ENCODE data around the gene CCR5AS.
"Not testable (repeated sequence)": the region's sequence is repeated elsewhere in the genome, so short reads cannot be mapped to it uniquely, and the experiment has no call there.

The CCR5AS gene

GRCh38 chr3:46440531-46441294 is 33.8 kb upstream of the CCR5AS start:
- peak; percentile 9 to 43 (median 25) for DNase-seq
- peaks cover 15 to 20% of the 10 kb centered on the region in 2 donors for H3K4me1 Mint-ChIP-seq (ENCODE audit: low read depth in 2 of 2)
- H3K27ac Mint-ChIP-seq: peak overlapping the region; percentile 36 to 71
- ATAC-seq (replicated peaks): peak; percentile 98
- H3K9me3 Mint-ChIP-seq: no peaks in the 10 kb centered on the region
- no peaks in the 10 kb centered on the region for H3K27me3 Mint-ChIP-seq
- H3K4me3 Mint-ChIP-seq: peak overlapping the region in 1 of 2 donors; percentile 1
- peaks cover 4% of the 10 kb centered on the region for H3K36me3 Mint-ChIP-seq (ENCODE audit: insufficient read depth)

- Mint-ChIP-seq H3K36me3 (ENCODE audit: insufficient read depth) (peaks cover 4% of the 10 kb centered on the region), H3K4me1 (ENCODE audit: low read depth in 2 of 2) (peaks cover 15 to 20% of the 10 kb centered on the region in 2 donors), H3K27ac (no peak overlapping the region), H3K27me3 (no peaks in the 10 kb centered on the region), H3K9me3 (no peaks in the 10 kb centered on the region), H3K4me3 (no peak overlapping the region)
- DNase-seq: no peak
- no peak for ATAC-seq (replicated peaks)
Measured at GRCh38 chr3:46438831-46439230, 32.0 kb upstream of the CCR5AS start.

- Mint-ChIP-seq H3K27me3 (peaks cover 0 to 3% of the 10 kb centered on the region in 2 donors), H3K9me3 (peaks cover 6 to 8% of the 10 kb centered on the region in 2 donors), H3K36me3 (ENCODE audit: insufficient read depth) (peaks cover 2% of the 10 kb centered on the region), H3K27ac (no peak overlapping the region), H3K4me1 (ENCODE audit: low read depth in 2 of 2) (peaks cover 3 to 4% of the 10 kb centered on the region in 2 donors), H3K4me3 (no peak overlapping the region)
- DNase-seq: no peak
- ATAC-seq (replicated peaks): no peak
Measured at GRCh38 chr3:46435081-46435726, 28.3 kb upstream of the CCR5AS start.

- H3K4me3 Mint-ChIP-seq: no peak overlapping the region
- ATAC-seq (replicated peaks) (no peak), DNase-seq (no peak)
- peak overlapping the region in 1 of 2 donors; percentile 52 for H3K27ac Mint-ChIP-seq
- peaks cover 2% of the 10 kb centered on the region for H3K36me3 Mint-ChIP-seq (ENCODE audit: insufficient read depth)
- peaks cover 3 to 4% of the 10 kb centered on the region in 2 donors for H3K4me1 Mint-ChIP-seq (ENCODE audit: low read depth in 2 of 2)
- peaks cover 6 to 8% of the 10 kb centered on the region in 2 donors for H3K9me3 Mint-ChIP-seq
- H3K27me3 Mint-ChIP-seq: peaks cover 0 to 8% of the 10 kb centered on the region in 2 donors
Measured at GRCh38 chr3:46433841-46434240, 27.0 kb upstream of the CCR5AS start.

GRCh38 chr3:46433118-46433517 is 26.3 kb upstream of the CCR5AS start:
- not testable (repeated sequence) for H3K4me3 Mint-ChIP-seq; H3K27me3 Mint-ChIP-seq; H3K27ac Mint-ChIP-seq; H3K9me3 Mint-ChIP-seq; H3K4me1 Mint-ChIP-seq (ENCODE audit: low read depth in 2 of 2); ATAC-seq (replicated peaks); H3K36me3 Mint-ChIP-seq (ENCODE audit: insufficient read depth); DNase-seq

GRCh38 chr3:46431905-46432304 is 25.0 kb upstream of the CCR5AS start:
- not testable (repeated sequence) for H3K4me1 Mint-ChIP-seq (ENCODE audit: low read depth in 2 of 2); H3K4me3 Mint-ChIP-seq; H3K9me3 Mint-ChIP-seq; H3K36me3 Mint-ChIP-seq (ENCODE audit: insufficient read depth); H3K27me3 Mint-ChIP-seq; H3K27ac Mint-ChIP-seq; ATAC-seq (replicated peaks); DNase-seq

- H3K4me1 Mint-ChIP-seq (ENCODE audit: low read depth in 2 of 2): peaks cover 8 to 14% of the 10 kb centered on the region in 2 donors
- H3K9me3 Mint-ChIP-seq; H3K27me3 Mint-ChIP-seq; ATAC-seq (replicated peaks); DNase-seq; H3K27ac Mint-ChIP-seq; H3K4me3 Mint-ChIP-seq; H3K36me3 Mint-ChIP-seq (ENCODE audit: insufficient read depth): not testable (repeated sequence)
Measured at GRCh38 chr3:46430879-46431278, 24.0 kb upstream of the CCR5AS start.

GRCh38 chr3:46429671-46430070 is 22.8 kb upstream of the CCR5AS start:
- peaks cover 0 to 8% of the 10 kb centered on the region in 2 donors for H3K27me3 Mint-ChIP-seq
- H3K4me1 Mint-ChIP-seq (ENCODE audit: low read depth in 2 of 2): peaks cover 8 to 14% of the 10 kb centered on the region in 2 donors
- H3K36me3 Mint-ChIP-seq (ENCODE audit: insufficient read depth): peaks cover 2% of the 10 kb centered on the region
- DNase-seq: no peak
- no peak for ATAC-seq (replicated peaks)
- H3K27ac Mint-ChIP-seq: no peak overlapping the region
- no peak overlapping the region for H3K4me3 Mint-ChIP-seq
- peaks cover 6 to 8% of the 10 kb centered on the region in 2 donors for H3K9me3 Mint-ChIP-seq

- H3K9me3 Mint-ChIP-seq: peaks cover 6 to 8% of the 10 kb centered on the region in 2 donors
Measured at GRCh38 chr3:46429250-46429649, 22.4 kb upstream of the CCR5AS start.

GRCh38 chr3:46427916-46428833 is 21.3 kb upstream of the CCR5AS start:
- no peak for DNase-seq
- H3K4me3 Mint-ChIP-seq: no peak overlapping the region
- H3K27me3 Mint-ChIP-seq: peaks cover 0 to 8% of the 10 kb centered on the region in 2 donors
- no peak for ATAC-seq (replicated peaks)
- peaks cover 6 to 10% of the 10 kb centered on the region in 2 donors for H3K4me1 Mint-ChIP-seq (ENCODE audit: low read depth in 2 of 2)
- peaks cover 2% of the 10 kb centered on the region for H3K36me3 Mint-ChIP-seq (ENCODE audit: insufficient read depth)
- H3K9me3 Mint-ChIP-seq: peaks cover 6 to 8% of the 10 kb centered on the region in 2 donors
- H3K27ac Mint-ChIP-seq: no peak overlapping the region

More at GRCh38 chr3:46429250-46429649, 22.4 kb upstream of the CCR5AS start:
- Mint-ChIP-seq H3K27ac (no peak overlapping the region), H3K4me1 (ENCODE audit: low read depth in 2 of 2) (peaks cover 8 to 14% of the 10 kb centered on the region in 2 donors), H3K36me3 (ENCODE audit: insufficient read depth) (peaks cover 2% of the 10 kb centered on the region), H3K27me3 (peaks cover 0 to 8% of the 10 kb centered on the region in 2 donors), H3K4me3 (no peak overlapping the region)
- no peak for ATAC-seq (replicated peaks)
- DNase-seq: no peak

GRCh38 chr3:46427404-46427803 is 20.5 kb upstream of the CCR5AS start:
- H3K36me3 Mint-ChIP-seq (ENCODE audit: insufficient read depth); H3K9me3 Mint-ChIP-seq; ATAC-seq (replicated peaks); H3K4me3 Mint-ChIP-seq; H3K27ac Mint-ChIP-seq; H3K27me3 Mint-ChIP-seq; DNase-seq: not testable (repeated sequence)
- H3K4me1 Mint-ChIP-seq (ENCODE audit: low read depth in 2 of 2): peaks cover 5 to 10% of the 10 kb centered on the region in 2 donors

- H3K9me3 Mint-ChIP-seq; DNase-seq; H3K27ac Mint-ChIP-seq; H3K36me3 Mint-ChIP-seq (ENCODE audit: insufficient read depth); H3K27me3 Mint-ChIP-seq; ATAC-seq (replicated peaks); H3K4me3 Mint-ChIP-seq: not testable (repeated sequence)
- peaks cover 5 to 10% of the 10 kb centered on the region in 2 donors for H3K4me1 Mint-ChIP-seq (ENCODE audit: low read depth in 2 of 2)
Measured at GRCh38 chr3:46426476-46426875, 19.6 kb upstream of the CCR5AS start.

- no peak overlapping the region for H3K4me3 Mint-ChIP-seq
- no peaks in the 10 kb centered on the region for H3K9me3 Mint-ChIP-seq
- ATAC-seq (replicated peaks): no peak
- H3K36me3 Mint-ChIP-seq (ENCODE audit: insufficient read depth): no peaks in the 10 kb centered on the region
- peaks cover 5 to 10% of the 10 kb centered on the region in 2 donors for H3K4me1 Mint-ChIP-seq (ENCODE audit: low read depth in 2 of 2)
- no peak for DNase-seq
- H3K27me3 Mint-ChIP-seq: no peaks in the 10 kb centered on the region
- H3K27ac Mint-ChIP-seq: peak overlapping the region in 1 of 2 donors; percentile 33
Measured at GRCh38 chr3:46423588-46423987, 16.7 kb upstream of the CCR5AS start.

All from effector memory CD8-positive, alpha-beta T cell (primary cell).